Skeletal muscle satellite cell (primary cell): Measurements from ENCODE around the gene ABCA9.
"Not testable (repeated sequence)": the region's sequence is repeated elsewhere in the genome, so short reads cannot be mapped to it uniquely, and the experiment has no call there.

Experiments
- H3K27me3 ChIP-seq: 2 replicates; pipeline ENCODE4 v1.7.0; 2013; ENCODE audit warnings: low read length; ENCODE audit not compliant: control insufficient read depth, insufficient read depth
- H3K36me3 ChIP-seq: 2 replicates; pipeline ENCODE4 v1.7.0; 2013; ENCODE audit warnings: mild to moderate bottlenecking, control low read depth, low read length; ENCODE audit not compliant: insufficient read depth
- H3K4me1 ChIP-seq: 2 replicates; pipeline ENCODE4 v1.7.0; 2013; ENCODE audit warnings: low read length; ENCODE audit not compliant: control insufficient read depth, insufficient read depth
- H3K4me2 ChIP-seq: 2 replicates; pipeline ENCODE4 v1.7.0; 2013; ENCODE audit warnings: mild to moderate bottlenecking, low read length
- H3K4me3 ChIP-seq: 2 replicates; pipeline ENCODE4 v1.7.0; 2013; ENCODE audit warnings: low read length
- H3K9ac ChIP-seq: 2 replicates; pipeline ENCODE4 v1.7.0; 2013; ENCODE audit warnings: mild to moderate bottlenecking, low read depth, low read length, moderate library complexity
- H3K9me3 ChIP-seq: replicated peaks from 2 replicates; pipeline ENCODE4 v1.7.0; 2013; ENCODE audit warnings: mild to moderate bottlenecking, control low read depth, low read length

ABCA9 gene

GRCh38 chr17:69084911-69085310 is 24.2 kb upstream of the ABCA9 start:
- Histone ChIP-seq H3K9me3 (no peaks in the 10 kb centered on the region), H3K4me1 (no peaks in the 10 kb centered on the region), H3K9ac (no peak overlapping the region), H3K4me3 (no peak overlapping the region), H3K4me2 (no peak overlapping the region), H3K27me3 (no peaks in the 10 kb centered on the region), H3K36me3 (peaks cover 5% of the 10 kb centered on the region)

DNA sequence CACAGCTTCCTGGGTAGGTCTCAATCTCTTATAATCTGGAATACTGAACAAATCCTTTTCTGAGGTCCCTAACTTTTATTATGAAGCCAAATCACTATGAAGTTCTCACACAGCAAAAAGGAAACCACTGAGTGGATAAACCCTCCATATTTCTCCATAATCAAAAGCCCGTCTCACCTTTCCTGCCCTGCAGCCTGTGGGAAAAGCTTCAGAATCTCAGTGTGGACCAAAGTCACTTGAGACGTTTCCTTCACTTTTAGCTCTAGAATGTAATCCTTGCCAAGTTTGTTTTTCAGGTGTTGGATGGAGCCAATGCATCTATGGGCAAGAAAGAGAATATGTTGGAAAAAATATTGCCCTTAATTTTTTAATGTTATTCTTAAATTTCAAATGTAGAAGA is 22.0 kb upstream of the ABCA9 start:
- peaks cover 5% of the 10 kb centered on the region for H3K36me3 ChIP-seq
- H3K9ac ChIP-seq: no peak overlapping the region
- no peak overlapping the region for H3K4me2 ChIP-seq
- no peaks in the 10 kb centered on the region for H3K4me1 ChIP-seq
- H3K27me3 ChIP-seq: no peaks in the 10 kb centered on the region
- H3K4me3 ChIP-seq: no peak overlapping the region
- H3K9me3 ChIP-seq: no peaks in the 10 kb centered on the region

DNA sequence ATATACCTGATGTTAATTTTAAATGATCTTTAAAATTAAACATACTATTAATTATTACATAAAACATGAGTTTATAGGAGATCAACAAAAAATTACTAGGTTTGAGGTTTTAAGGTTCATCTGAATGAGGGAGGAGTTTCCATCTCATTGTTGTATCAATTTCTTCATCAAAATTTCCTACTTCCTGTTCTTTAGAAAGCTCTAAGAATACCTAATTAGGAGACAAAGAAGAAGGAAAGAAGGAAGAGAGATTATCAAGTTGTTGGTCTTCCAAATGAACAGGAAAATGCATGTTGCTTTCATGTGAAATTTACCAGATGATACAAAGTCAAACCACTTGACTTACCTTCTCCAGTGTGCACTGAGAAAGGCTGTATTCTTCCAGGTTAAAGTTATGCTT is 18.1 kb upstream of the ABCA9 start:
- Histone ChIP-seq H3K4me1 (no peaks in the 10 kb centered on the region), H3K27me3 (no peaks in the 10 kb centered on the region), H3K9ac (no peak overlapping the region), H3K9me3 (no peaks in the 10 kb centered on the region), H3K4me2 (no peak overlapping the region), H3K36me3 (peaks cover 5% of the 10 kb centered on the region), H3K4me3 (no peak overlapping the region)

DNA sequence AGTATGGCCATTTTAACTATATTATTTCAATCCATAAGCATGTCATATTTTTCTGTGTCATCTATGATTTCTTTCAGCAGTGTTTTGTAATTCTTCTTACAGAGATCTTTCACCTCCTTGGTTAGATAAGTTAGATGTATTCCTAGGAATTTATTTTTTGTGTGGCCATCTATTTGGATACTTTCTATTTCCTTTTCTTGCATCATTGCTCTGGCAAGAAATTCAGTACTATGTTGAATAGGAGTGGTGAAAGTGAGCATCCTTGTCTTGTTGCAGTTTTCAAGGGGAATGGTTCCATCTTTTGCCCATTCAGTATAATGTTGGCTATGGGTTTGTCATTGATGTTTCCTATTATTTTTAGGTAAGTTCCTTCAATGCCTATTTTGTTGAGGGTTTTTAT is 15.1 kb upstream of the ABCA9 start:
- no peak overlapping the region for H3K9ac ChIP-seq
- no peak overlapping the region for H3K4me3 ChIP-seq

GRCh38 chr17:69073392-69073791 is 12.7 kb upstream of the ABCA9 start:
- H3K4me2 ChIP-seq, H3K4me3 ChIP-seq, H3K9me3 ChIP-seq, H3K36me3 ChIP-seq, H3K4me1 ChIP-seq, H3K27me3 ChIP-seq, H3K9ac ChIP-seq: not testable (repeated sequence)

More for the DNA sequence above, 15.1 kb upstream of the ABCA9 start:
- Histone ChIP-seq H3K27me3 (no peaks in the 10 kb centered on the region), H3K36me3 (no peaks in the 10 kb centered on the region), H3K4me1 (no peaks in the 10 kb centered on the region), H3K4me2 (no peak overlapping the region), H3K9me3 (no peaks in the 10 kb centered on the region)

DNA sequence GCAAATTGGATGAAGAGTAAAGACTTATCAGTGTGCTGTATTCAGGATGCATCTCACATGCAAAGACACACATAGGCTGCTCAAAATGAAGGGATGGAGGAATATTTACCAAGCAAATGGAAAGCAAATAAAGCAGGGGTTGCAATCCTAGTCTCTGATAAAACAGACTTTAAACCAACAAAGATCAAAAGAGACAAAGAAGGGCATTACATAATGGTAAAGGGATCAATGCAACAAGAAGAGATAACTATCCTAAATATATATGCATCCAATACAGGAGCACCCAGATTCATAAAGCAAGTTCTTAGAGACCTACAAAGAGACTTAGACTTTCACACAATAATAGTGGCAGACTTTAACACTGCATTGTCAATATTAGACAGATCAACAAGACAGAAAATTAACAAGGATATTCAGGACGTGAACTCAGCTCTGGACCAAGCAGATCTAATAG is 12.1 kb upstream of the ABCA9 start:
- not testable (repeated sequence) for H3K36me3 ChIP-seq, H3K9ac ChIP-seq, H3K27me3 ChIP-seq, H3K9me3 ChIP-seq, H3K4me1 ChIP-seq, H3K4me2 ChIP-seq, H3K4me3 ChIP-seq

- H3K4me2 ChIP-seq, H3K36me3 ChIP-seq, H3K27me3 ChIP-seq, H3K4me3 ChIP-seq, H3K9ac ChIP-seq, H3K9me3 ChIP-seq, H3K4me1 ChIP-seq: not testable (repeated sequence)
Measured at GRCh38 chr17:69071233-69071586, 10.5 kb upstream of the ABCA9 start.

GRCh38 chr17:69070378-69071232 is 9.9 kb upstream of the ABCA9 start:
- H3K9ac ChIP-seq, H3K27me3 ChIP-seq, H3K9me3 ChIP-seq, H3K4me2 ChIP-seq, H3K4me1 ChIP-seq, H3K4me3 ChIP-seq, H3K36me3 ChIP-seq: not testable (repeated sequence)

- Histone ChIP-seq H3K27me3 (no peaks in the 10 kb centered on the region), H3K9ac (no peak overlapping the region), H3K4me1 (no peaks in the 10 kb centered on the region), H3K36me3 (no peaks in the 10 kb centered on the region), H3K4me2 (no peak overlapping the region), H3K4me3 (no peak overlapping the region), H3K9me3 (no peaks in the 10 kb centered on the region)
Measured at GRCh38 chr17:69069226-69069750, 8.6 kb upstream of the ABCA9 start.

GRCh38 chr17:69067274-69068047 is 6.7 kb upstream of the ABCA9 start:
- Histone ChIP-seq H3K4me3 (no peak overlapping the region), H3K4me2 (no peak overlapping the region), H3K4me1 (no peaks in the 10 kb centered on the region), H3K9ac (no peak overlapping the region), H3K36me3 (no peaks in the 10 kb centered on the region), H3K27me3 (no peaks in the 10 kb centered on the region), H3K9me3 (no peaks in the 10 kb centered on the region)

DNA sequence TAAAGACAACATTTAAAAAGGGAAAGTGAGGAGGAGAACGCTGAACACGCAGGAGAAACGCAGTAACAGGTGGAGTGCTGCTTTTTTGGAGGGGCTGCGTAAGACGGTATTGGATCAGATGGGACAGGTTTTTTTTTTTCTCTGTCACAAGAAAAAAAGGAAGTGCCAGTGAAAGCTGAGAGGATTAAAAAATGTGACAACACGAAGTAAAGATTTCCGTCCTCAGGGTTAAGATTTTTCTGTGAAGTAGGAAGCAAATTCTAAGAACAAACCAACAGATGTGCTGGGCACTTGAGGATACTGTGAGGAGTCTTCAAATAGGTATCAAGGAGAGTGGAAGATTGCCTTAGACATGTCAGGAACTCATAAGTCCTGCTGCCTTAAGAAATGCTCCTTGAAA is 5.8 kb upstream of the ABCA9 start:
- H3K4me1 ChIP-seq: no peaks in the 10 kb centered on the region
- H3K9ac ChIP-seq: no peak overlapping the region

More for the DNA sequence above, 5.8 kb upstream of the ABCA9 start:
- Histone ChIP-seq H3K9me3 (no peaks in the 10 kb centered on the region), H3K36me3 (no peaks in the 10 kb centered on the region), H3K27me3 (no peaks in the 10 kb centered on the region), H3K4me2 (no peak overlapping the region), H3K4me3 (no peak overlapping the region)
